HepG2 (cell line): ENCODE measurements around the gene ZNF491. TPM values are rescaled to one million over a fixed set of nuclear protein-coding genes. Genes with fewer than 3 reads are reported as not detected.

Experiments
- ETV6 ChIP-seq: sonication (generic); formaldehyde crosslinking; conservative IDR thresholded peaks from 2 replicates; pipeline ENCODE4 v1.4.0; 2020; ENCODE audit warnings: missing genetic modification reagents
- FOSL1 ChIP-seq: sonication (generic); formaldehyde crosslinking; IDR thresholded peaks from 2 replicates; pipeline ENCODE4 v1.9.0; 2021; ENCODE audit warnings: missing genetic modification reagents, borderline replicate concordance
- NFE2L2 ChIP-seq: fragments of 150-350 bp; IDR thresholded peaks from 2 replicates; pipeline ENCODE4 v1.6.1; 2014; ENCODE audit warnings: low read length
- POLR2G ChIP-seq: fragments of 200-400 bp; formaldehyde crosslinking; IDR thresholded peaks from 2 replicates; pipeline ENCODE4 v1.6.1; 2018; ENCODE audit warnings: mild to moderate bottlenecking, low read depth, low read length, moderate library complexity
- RAD21 ChIP-seq: fragments of 450-650 bp; formaldehyde crosslinking; IDR thresholded peaks from 2 replicates; pipeline ENCODE4 v1.5.0; 2020; ENCODE audit warnings: mild to moderate bottlenecking
- TARDBP ChIP-seq: sonication (generic); formaldehyde crosslinking; IDR thresholded peaks from 2 replicates; pipeline ENCODE4 v1.8.0; 2022; ENCODE audit warnings: mild to moderate bottlenecking, missing genetic modification reagents
- TBL1XR1 ChIP-seq: fragments of 150-350 bp; IDR thresholded peaks from 2 replicates; pipeline ENCODE4 v1.6.1; 2014; ENCODE audit warnings: borderline replicate concordance, low read length; ENCODE audit not compliant: partially characterized antibody
- ZBTB20 ChIP-seq: sonication (generic); formaldehyde crosslinking; IDR thresholded peaks from 2 replicates; pipeline ENCODE4 v1.8.1; 2023; ENCODE audit warnings: missing genetic modification reagents, low read depth, mild to moderate bottlenecking, borderline replicate concordance
- ZKSCAN1 ChIP-seq: fragments of 150-350 bp; IDR thresholded peaks from 2 replicates; pipeline ENCODE4 v1.6.1; 2014; ENCODE audit warnings: low read length
- ZNF333 ChIP-seq: sonication (generic); formaldehyde crosslinking; IDR thresholded peaks from 2 replicates; pipeline ENCODE4 v1.4.0; 2020; ENCODE audit warnings: mild to moderate bottlenecking, missing genetic modification reagents, borderline replicate concordance
- ZNF850 ChIP-seq: sonication (generic); formaldehyde crosslinking; conservative IDR thresholded peaks from 2 replicates; pipeline ENCODE4 v1.9.0; 2021; ENCODE audit warnings: mild to moderate bottlenecking, missing genetic modification reagents
- polyA plus RNA-seq, 8 experiments: library from polyadenylated mRNA; depleted of rRNA in 3 of 8; stranded (reverse) in 7 of 8; unstranded in 1 of 8; fragments of >200 nt; fragmentation: Illumina TruSeq in 4 of 8; extraction: Trizol in 4 of 8; gene quantifications; 2 replicates each; pipeline versions ENCODE4 v1.2.1 to v1.2.3, GENCODE V29; 2011 to 2016; ENCODE audit warnings: low read depth in 4 of 8, missing spikeins in 1 of 8, mixed read lengths in 1 of 8; ENCODE audit not compliant: insufficient read depth in 1 of 8
- total RNA-seq, 5 experiments: library from RNA; depleted of rRNA; stranded (reverse); fragments of >200 nt; fragmentation: Illumina TruSeq; extraction: Trizol; gene quantifications; 2 replicates each; pipeline ENCODE4 v1.2.3, GENCODE V29; 2016; ENCODE audit warnings: low read depth in 1 of 5
- TF ChIP-seq, protein P1 (sequence below), 2 experiments: fragments of 450-650 bp in 1 of 2; sonication (generic) in 1 of 2; formaldehyde crosslinking in 1 of 2; IDR thresholded peaks; 2 replicates each; pipeline versions ENCODE4 v1.6.1 to v1.8.0; 2016 to 2022; ENCODE audit warnings: antibody characterized with exemption in 1 of 2, mild to moderate bottlenecking in 1 of 2, missing genetic modification reagents in 1 of 2
- TF ChIP-seq, protein P2 (sequence below): sonication (generic); formaldehyde crosslinking; IDR thresholded peaks from 2 replicates; pipeline ENCODE4 v1.4.0; 2020; ENCODE audit warnings: missing genetic modification reagents
- TF ChIP-seq, protein P3 (sequence below), 2 experiments: fragments of 450-650 bp in 1 of 2; sonication (generic) in 1 of 2; formaldehyde crosslinking; IDR thresholded peaks; 2 replicates each; pipeline versions ENCODE4 v1.5.0 to v1.8.0; 2020 to 2022; ENCODE audit warnings: mild to moderate bottlenecking in 1 of 2, missing genetic modification reagents in 1 of 2
- TF ChIP-seq, protein P4 (sequence below): sonication (generic); formaldehyde crosslinking; conservative IDR thresholded peaks from 2 replicates; pipeline ENCODE4 v1.4.0; 2020; ENCODE audit warnings: missing genetic modification reagents

ZNF491 gene
- total and polyA plus RNA-seq, 2 of the 13 experiments (the other 11 are each of a cell fraction or from before 2014, with no cell fraction given), result 0.57 to 2.2 TPM

DNA sequence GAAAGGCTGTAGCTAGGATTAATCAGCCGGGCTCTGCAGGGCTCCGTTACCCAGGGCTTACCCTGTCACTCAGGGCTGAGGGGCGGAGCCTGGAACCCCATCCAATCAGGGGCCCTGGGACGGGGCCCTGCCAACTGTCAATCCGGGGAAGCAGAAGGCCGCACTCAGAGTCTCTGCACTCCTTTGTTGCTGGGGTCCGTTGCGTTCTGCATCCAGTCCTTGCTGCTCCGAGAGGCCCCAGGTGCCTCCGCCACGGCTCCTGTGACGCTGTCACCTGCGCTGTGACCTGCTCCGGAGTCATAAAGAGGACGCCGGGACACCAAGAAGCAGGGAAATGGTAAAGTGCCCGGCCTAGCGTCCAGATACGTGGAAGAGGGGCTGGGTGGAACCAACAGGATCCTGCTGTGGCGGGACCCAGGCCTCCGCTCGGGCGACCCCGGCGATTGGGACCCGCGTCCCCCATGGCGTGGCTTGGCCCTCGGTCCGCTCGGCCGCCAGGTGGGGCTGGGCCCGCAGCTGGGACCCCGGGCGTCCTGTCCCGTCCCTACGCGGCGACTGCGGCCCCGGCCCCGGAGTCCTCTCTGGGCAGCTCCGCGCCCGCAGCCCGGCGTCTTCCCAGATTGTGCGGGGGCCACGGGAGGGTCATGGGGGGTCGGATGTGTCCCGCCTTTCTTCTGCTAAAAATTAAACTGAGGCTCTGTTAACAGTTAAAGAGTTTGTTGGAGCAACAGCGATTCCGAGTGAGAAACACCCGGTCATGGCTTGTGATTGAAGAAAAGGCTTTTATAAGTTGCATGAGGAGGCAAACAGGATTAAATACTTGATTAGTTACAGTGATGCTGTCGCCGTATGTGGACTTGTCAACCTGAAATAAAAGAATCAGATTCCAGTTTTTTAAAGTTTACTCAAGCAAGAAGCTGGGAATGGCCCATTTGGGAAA, at the start of gene ZNF491 (continued):
- TF ChIP-seq, protein P1, sequence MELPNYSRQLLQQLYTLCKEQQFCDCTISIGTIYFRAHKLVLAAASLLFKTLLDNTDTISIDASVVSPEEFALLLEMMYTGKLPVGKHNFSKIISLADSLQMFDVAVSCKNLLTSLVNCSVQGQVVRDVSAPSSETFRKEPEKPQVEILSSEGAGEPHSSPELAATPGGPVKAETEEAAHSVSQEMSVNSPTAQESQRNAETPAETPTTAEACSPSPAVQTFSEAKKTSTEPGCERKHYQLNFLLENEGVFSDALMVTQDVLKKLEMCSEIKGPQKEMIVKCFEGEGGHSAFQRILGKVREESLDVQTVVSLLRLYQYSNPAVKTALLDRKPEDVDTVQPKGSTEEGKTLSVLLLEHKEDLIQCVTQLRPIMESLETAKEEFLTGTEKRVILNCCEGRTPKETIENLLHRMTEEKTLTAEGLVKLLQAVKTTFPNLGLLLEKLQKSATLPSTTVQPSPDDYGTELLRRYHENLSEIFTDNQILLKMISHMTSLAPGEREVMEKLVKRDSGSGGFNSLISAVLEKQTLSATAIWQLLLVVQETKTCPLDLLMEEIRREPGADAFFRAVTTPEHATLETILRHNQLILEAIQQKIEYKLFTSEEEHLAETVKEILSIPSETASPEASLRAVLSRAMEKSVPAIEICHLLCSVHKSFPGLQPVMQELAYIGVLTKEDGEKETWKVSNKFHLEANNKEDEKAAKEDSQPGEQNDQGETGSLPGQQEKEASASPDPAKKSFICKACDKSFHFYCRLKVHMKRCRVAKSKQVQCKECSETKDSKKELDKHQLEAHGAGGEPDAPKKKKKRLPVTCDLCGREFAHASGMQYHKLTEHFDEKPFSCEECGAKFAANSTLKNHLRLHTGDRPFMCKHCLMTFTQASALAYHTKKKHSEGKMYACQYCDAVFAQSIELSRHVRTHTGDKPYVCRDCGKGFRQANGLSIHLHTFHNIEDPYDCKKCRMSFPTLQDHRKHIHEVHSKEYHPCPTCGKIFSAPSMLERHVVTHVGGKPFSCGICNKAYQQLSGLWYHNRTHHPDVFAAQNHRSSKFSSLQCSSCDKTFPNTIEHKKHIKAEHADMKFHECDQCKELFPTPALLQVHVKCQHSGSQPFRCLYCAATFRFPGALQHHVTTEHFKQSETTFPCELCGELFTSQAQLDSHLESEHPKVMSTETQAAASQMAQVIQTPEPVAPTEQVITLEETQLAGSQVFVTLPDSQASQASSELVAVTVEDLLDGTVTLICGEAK (IDR thresholded peaks at IDR 0.05), result no peak
- TF ChIP-seq, protein P1 (CRISPR knock-in tag; IDR thresholded peaks at IDR 0.05), result peak; percentile 69
- TF ChIP-seq, protein P2, sequence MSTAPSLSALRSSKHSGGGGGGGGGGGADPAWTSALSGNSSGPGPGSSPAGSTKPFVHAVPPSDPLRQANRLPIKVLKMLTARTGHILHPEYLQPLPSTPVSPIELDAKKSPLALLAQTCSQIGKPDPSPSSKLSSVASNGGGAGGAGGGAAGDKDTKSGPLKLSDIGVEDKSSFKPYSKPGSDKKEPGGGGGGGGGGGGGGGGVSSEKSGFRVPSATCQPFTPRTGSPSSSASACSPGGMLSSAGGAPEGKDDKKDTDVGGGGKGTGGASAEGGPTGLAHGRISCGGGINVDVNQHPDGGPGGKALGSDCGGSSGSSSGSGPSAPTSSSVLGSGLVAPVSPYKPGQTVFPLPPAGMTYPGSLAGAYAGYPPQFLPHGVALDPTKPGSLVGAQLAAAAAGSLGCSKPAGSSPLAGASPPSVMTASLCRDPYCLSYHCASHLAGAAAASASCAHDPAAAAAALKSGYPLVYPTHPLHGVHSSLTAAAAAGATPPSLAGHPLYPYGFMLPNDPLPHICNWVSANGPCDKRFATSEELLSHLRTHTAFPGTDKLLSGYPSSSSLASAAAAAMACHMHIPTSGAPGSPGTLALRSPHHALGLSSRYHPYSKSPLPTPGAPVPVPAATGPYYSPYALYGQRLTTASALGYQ (CRISPR knock-in tag), result 0 out of 2 replicates have a peak, but pooled peaks have one; percentile 59
- no peak for TF ChIP-seq NFE2L2
- TF ChIP-seq ETV6, result no peak
- TF ChIP-seq ZNF850 (CRISPR knock-in tag), result no peak
- TF ChIP-seq ZNF333 (CRISPR knock-in tag), result no peak
- TF ChIP-seq TBL1XR1, result no peak
- TF ChIP-seq, protein P3, sequence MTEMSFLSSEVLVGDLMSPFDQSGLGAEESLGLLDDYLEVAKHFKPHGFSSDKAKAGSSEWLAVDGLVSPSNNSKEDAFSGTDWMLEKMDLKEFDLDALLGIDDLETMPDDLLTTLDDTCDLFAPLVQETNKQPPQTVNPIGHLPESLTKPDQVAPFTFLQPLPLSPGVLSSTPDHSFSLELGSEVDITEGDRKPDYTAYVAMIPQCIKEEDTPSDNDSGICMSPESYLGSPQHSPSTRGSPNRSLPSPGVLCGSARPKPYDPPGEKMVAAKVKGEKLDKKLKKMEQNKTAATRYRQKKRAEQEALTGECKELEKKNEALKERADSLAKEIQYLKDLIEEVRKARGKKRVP (CRISPR knock-in tag; IDR thresholded peaks at IDR 0.05), result 0 out of 4 replicates have a peak, but pooled peaks of 1 of the 2 experiments have one; percentile 30
- no peak for TF ChIP-seq TARDBP (CRISPR knock-in tag)
- TF ChIP-seq POLR2G, result peak; percentile 79
- TF ChIP-seq RAD21 (CRISPR knock-in tag), result peak; percentile 79
- TF ChIP-seq, protein P4, sequence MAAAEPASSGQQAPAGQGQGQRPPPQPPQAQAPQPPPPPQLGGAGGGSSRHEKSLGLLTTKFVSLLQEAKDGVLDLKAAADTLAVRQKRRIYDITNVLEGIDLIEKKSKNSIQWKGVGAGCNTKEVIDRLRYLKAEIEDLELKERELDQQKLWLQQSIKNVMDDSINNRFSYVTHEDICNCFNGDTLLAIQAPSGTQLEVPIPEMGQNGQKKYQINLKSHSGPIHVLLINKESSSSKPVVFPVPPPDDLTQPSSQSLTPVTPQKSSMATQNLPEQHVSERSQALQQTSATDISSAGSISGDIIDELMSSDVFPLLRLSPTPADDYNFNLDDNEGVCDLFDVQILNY (CRISPR knock-in tag), result no peak
- TF ChIP-seq ZKSCAN1, result no peak
- TF ChIP-seq FOSL1, result no peak
- no peak for TF ChIP-seq ZBTB20
